NCI-H1417 (cell line): Measurements from ENCODE around the gene DNAL1.
"Not testable (repeated sequence)": the region's sequence is repeated elsewhere in the genome, so short reads cannot be mapped to it uniquely, and the experiment has no call there.

Experiments
- DNase-seq, 3 experiments: peaks; one replicate each; lab custom pipeline; 2025; lab: John Stamatoyannopoulos, UW

DNAL1 gene

DNA sequence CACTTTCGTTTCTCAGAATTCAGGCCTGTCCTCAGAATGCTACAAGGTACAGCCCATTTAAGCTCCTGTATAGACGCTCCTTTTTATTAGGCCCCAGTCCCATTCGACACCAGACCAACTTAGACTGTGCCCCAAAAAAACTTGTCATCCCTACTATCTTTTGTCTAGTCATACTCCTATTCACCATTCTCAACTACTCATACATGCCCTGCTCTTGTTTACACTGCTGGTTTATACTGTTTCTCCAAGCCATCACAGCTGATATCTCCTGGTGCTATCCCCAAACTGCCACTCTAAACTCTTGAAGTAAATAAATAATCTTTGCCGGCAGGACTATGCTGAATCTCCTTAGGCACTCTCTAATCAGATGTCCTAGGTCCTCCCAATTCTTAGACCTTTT, 63.3 kb downstream of the DNAL1 start:
- DNase-seq = not testable (repeated sequence)

DNA sequence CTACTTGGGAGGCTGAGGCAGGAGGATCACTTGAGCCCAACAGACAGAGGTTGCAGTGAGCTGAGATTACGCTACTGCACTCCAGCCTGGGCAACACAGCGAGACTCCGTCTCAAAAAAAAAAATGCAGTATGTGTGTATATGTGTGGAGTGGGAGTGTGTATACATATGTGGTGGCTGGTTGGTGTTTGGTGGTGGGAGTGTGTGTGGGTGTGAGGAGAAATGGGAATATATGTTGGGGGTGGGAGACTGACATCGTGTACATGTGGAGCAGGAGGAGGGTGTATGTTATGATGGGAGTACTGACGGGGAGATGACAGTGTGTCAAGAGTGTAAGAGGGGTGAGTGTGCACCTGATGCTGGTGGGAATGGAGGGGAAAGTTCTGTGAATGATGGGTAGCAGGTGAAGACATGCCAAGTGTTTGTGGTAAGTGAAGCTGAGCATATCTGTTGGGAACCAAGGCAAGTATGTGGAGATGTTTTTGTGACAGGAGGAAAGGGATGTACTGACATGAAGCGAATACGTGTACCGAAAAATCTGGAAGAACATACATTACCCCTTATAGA, 65.2 kb downstream of the DNAL1 start:
- DNase-seq = no peak

GRCh38 chr14:73710737-73711136, 66.0 kb downstream of the DNAL1 start:
- DNase-seq = no peak

DNA sequence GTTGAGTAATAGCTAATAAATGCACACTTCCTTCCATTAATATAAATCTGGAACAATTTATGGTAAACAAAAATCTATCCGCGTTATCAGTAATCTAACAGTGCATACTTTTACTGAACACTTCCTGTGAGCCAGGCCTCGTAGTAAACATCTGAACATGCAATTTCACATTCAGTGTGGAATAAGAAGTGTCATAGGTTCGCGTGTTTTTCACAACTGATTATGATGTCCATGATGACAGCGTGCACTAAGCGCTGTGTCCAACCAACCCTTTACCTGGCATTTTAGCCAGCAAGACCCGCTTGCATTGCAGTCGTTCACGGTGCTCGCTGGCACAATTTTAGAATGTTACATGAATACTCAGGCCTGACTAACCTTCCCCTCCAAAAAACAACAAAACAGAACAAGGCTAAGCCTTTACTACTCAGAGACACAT, 67.3 kb downstream of the DNAL1 start:
- no peak for DNase-seq

DNA sequence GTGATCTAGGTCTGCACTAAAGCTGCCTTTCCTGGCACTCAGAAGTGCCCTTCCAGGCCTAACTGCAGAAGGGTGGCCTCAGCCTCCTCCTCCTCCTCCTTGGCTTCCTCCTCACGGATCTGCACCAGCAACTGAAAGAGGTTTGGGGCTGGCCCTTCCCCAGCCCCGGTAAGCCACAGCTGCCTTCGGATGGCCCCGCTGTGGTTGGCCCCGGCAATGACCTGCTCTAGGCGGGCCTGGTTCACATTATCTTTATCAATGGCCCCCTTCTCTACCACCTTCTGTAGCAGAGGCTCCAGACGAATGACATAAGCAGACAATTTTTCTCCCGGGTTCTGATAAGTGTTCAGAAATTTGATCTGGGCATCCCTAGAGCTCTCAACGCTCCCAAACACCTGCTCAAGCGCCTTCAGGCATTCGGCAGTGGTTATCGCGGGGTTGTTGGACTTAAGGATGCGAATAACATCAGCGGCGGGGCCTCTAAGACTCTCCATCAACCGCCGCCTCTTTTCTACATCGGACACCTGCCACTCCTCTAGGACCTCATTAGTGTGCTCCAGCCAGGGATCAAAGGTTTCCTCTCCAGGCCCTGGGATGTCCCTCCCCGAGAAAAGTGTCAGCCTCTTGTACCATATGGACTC, 67.9 kb downstream of the DNAL1 start:
- DNase-seq = peak; percentile 63 to 91 (median 80)

DNA sequence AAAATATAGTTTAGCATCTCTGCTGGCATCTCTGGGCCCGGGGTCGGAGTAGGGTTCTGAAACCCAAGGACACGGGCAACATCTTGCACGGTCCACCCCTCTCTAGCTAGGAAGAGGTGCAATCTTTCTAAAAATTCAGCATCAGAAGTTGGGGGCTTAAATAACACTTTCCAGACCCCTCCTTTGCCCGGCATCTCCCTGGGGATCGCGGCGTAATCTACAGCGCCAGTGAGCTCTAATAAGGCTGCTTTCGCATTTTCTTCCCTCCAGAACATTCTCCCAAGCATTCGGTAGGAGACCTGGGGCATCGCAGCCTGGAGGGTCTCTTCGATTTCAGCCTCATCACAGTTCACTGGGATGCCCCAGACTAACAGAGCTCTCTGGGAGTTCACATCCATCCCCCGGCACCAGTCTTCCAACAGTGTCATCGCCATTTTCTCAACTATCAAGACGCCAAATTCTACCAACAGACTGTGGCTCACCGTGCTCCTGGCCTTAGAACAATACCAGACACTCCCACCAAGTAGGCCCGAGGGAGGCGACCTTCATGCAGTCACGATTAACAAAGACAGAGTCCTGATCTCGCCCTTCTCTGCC, 68.5 kb downstream of the DNAL1 start:
- no peak for DNase-seq

GRCh38 chr14:73713803-73714655, 69.2 kb downstream of the DNAL1 start, which contains the start of gene PNMA1:
Gene PNMA1, minus strand, starts transcription at chr14:73714384. Its CDS starts 745 bp downstream, at chr14:73713639.
- peak; percentile 90 to 98 (median 97) for DNase-seq

GRCh38 chr14:73714656-73715081, 69.9 kb downstream of the DNAL1 start:
- peak in 2 of 3 experiments; percentile 97 to 98 for DNase-seq

- DNase-seq = peak in 1 of 3 experiments; percentile 15
Observed at GRCh38 chr14:73715707-73716106, 70.9 kb downstream of the DNAL1 start.

DNA sequence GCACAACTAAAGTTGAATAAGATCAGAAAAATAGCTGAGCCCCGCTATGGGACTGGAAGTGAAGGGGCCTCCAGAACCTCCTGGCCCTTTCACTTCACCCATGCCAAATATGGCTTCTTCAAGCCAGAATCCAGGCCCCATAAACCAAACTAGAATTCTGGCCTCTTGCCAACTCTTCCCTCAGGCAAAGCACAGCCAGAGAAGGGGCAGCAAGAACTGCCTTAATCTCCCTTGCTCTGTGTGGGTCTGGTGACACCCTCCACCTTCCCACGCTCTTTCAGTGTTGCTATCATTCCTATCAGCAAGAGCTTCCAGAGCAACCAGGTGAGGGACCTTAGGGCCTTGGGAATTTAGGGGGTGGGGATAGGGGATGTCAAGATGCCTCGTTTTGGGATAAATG, 72.5 kb downstream of the DNAL1 start:
- DNase-seq = peak in 1 of 3 experiments; percentile 14

GRCh38 chr14:73717711-73718417, 73.1 kb downstream of the DNAL1 start:
- DNase-seq = no peak

DNA sequence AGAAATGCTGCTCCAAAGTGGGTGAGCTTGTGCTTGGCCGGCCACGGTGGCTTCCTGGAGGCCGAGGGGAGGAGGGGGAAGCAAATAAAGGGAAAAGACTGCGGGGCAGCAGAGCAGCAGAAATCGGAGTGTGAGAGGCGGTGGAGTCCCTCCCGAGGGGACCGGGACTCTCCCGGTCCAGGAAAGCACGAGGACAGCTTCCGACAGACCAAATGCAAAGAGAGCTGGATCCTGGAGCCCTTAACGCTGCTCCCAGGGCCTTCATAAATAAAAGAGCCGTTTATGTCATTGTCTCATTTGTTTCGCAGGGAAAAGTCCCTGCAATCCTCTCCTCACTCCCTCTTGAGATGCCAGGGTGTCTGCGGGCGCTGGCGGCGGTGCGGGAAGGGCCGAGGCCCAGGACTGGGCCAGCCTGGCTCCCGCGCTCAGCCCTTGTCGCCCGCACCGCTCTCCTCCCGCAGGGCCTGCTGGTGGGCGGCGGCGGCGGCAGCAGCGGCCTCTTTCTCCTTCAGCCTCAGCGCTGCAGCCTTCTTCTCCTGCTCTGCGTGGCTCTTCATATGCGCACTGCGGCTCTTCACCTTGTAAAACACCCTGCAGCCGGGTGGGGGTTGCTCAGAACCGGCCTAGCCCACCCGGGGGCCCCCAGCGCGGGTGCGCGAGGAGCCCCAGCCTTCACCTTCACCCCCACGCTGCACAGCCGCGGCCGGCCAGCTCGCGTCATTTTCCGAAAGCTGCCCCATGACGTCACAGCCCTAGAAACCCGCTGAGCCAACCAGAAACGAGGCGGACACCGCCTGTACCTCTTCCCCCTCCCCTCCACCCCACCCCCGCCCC, 73.8 kb downstream of the DNAL1 start:
- no peak for DNase-seq

- DNase-seq = no peak
Observed at GRCh38 chr14:73719361-73719760, 74.6 kb downstream of the DNAL1 start.

DNA sequence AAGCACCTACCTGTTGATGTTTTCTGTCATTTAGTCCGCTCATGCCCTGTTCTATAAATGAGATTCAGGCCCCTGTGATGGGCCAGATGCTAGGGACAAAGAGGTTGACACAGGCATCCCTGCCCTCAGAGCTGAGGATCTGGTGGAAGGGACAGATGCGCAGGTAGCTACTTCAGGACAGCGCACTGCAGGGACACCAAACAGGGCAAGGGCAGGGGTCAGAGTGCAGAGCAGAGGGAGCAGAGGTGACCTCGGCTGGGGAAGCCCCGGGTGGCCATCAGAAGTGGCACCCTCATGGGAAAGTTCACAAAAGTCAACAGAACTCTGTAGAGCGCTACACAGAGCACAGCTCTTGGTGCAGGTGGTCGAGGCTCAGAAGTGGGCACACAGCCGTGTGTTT, 75.0 kb downstream of the DNAL1 start:
- DNase-seq = no peak

DNA sequence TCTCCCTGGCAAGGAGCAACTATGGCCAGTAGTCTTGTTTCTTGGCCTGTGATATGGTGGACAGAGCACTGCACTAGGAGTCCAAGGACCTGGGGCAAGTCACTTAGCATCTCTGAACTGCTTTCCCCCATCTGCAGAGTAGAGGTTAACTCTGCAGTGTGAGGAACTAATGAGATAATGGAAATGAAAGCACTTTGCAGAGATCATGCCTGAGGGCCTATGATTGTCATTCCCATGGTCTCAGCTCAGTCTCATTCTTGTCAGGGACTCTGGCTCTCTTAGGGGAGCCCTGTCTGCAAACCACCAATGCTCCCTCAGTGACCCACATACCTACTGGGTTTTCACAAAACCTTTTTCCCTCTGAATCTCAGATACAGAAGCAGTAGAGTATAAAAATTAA, 75.8 kb downstream of the DNAL1 start:
- no peak for DNase-seq

DNA sequence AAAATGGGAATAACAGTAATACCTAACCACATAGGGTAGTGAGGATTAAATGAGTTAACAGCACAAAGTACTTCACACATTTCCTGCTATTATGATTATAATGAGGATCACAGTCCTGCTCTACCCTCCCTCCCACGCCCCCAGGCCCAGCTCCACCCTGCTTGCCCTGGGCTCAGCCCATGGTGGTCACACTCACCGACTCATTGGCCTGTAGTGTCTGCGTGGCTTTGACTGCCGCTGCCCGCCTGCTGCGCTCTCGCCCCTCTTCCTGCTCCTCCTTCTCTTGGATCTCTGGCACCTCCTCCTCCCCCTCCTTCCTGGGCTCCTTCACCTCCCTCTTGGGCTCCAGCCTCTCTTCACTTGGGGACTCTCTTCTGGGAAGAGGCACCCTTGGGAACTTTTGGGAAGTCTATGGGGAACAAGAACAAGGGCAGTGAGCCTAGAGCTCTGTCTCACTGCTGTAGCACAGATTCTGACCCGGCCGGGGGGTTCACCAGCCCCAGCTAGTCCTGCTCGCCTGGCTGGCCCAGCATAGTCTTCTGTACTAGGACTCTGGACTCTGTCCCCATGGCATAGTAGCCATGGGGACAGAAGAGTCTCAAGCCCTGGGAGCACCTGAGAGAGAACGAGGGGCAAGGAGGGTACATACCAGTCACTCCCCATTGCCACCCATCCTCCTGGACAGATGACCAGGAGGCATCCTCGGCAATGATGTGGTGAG, 76.5 kb downstream of the DNAL1 start:
- no peak for DNase-seq

- DNase-seq = no peak
Observed at GRCh38 chr14:73722581-73722980, 77.8 kb downstream of the DNAL1 start.

DNA sequence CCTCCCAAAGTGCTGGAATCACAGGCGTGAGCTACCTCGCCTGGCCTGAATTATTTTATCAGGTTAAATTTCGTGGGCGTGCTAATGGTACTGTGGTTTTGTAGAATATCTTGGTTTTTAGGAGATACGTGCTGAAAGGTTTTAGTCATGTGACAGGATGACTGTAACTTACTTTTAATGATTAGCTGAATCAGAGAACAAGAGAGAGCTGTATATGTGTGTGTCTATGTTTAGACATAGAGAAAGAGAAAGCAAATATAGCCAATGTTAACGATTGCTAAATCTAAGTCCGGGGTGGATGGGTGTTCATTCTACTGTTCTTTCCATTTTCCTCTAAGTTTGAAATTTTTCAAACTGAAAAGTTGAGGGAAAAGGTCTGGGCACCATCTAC, 78.6 kb downstream of the DNAL1 start:
- no peak for DNase-seq

- no peak for DNase-seq
Observed at GRCh38 chr14:73723797-73724661, 79.2 kb downstream of the DNAL1 start.
